Mesendoderm (in vitro differentiated cells): ENCODE results near the gene UQCR10.

Experiments used
- DNase-seq: peaks from one replicate; pipeline ENCODE4 v3.0.0; 2013
- H2AK5ac ChIP-seq: 2 replicates; pipeline ENCODE4 v1.6.1; 2013; ENCODE audit warnings: low read length, inconsistent platforms
- H2BK120ac ChIP-seq: 2 replicates; pipeline ENCODE4 v1.6.1; 2013; ENCODE audit warnings: low read depth, mild to moderate bottlenecking, low read length, moderate library complexity, mixed read lengths
- H2BK15ac ChIP-seq: replicated peaks from 2 replicates; pipeline ENCODE4 v1.6.1; 2013; ENCODE audit warnings: low read depth, mild to moderate bottlenecking, moderate library complexity
- H2BK5ac ChIP-seq: 2 replicates; pipeline ENCODE4 v1.6.1; 2013; ENCODE audit warnings: low read length, inconsistent platforms
- H3K18ac ChIP-seq: 2 replicates; pipeline ENCODE4 v1.6.1; 2013; ENCODE audit warnings: mild to moderate bottlenecking, low read length, mixed read lengths
- H3K23ac ChIP-seq: one replicate; pipeline ENCODE4 v1.6.1; 2013; ENCODE audit warnings: low read length
- H3K27ac ChIP-seq: 2 replicates; pipeline ENCODE4 v1.5.1; 2013; ENCODE audit warnings: low read depth, mild to moderate bottlenecking, inconsistent platforms, low read length, moderate library complexity
- H3K27me3 ChIP-seq: 2 replicates; pipeline ENCODE4 v1.6.1; 2013; ENCODE audit warnings: low read length, control low read depth, mild to moderate bottlenecking, inconsistent platforms; ENCODE audit not compliant: insufficient read depth, poor library complexity
- H3K36me3 ChIP-seq: 2 replicates; pipeline ENCODE4 v1.6.1; 2013; ENCODE audit warnings: low read length, inconsistent platforms; ENCODE audit not compliant: control insufficient read depth, insufficient read depth
- H3K4ac ChIP-seq: one replicate; pipeline ENCODE4 v1.6.1; 2013; ENCODE audit warnings: low read depth, mild to moderate bottlenecking, low read length, moderate library complexity
- H3K4me1 ChIP-seq: 2 replicates; pipeline ENCODE4 v1.6.1; 2013; ENCODE audit warnings: low read depth, low read length, inconsistent platforms; ENCODE audit not compliant: control insufficient read depth
- H3K4me2 ChIP-seq: 2 replicates; pipeline ENCODE4 v1.6.1; 2013; ENCODE audit warnings: low read length
- H3K4me3 ChIP-seq: 2 replicates; pipeline ENCODE4 v1.5.1; 2013; ENCODE audit warnings: mild to moderate bottlenecking, low read length
- H3K56ac ChIP-seq: one replicate; pipeline ENCODE4 v1.6.1; 2013; ENCODE audit warnings: low read length
- H3K79me1 ChIP-seq: 2 replicates; pipeline ENCODE4 v1.6.1; 2013; ENCODE audit warnings: low read length, inconsistent platforms
- H3K79me2 ChIP-seq: 2 replicates; pipeline ENCODE4 v1.6.1; 2013; ENCODE audit warnings: mild to moderate bottlenecking, low read length; ENCODE audit not compliant: control insufficient read depth, insufficient read depth
- H3K9ac ChIP-seq: 2 replicates; pipeline ENCODE4 v1.6.1; 2013; ENCODE audit warnings: low read length, inconsistent platforms
- H4K5ac ChIP-seq: one replicate; pipeline ENCODE4 v1.6.1; 2013; ENCODE audit warnings: low read length
- H4K8ac ChIP-seq: one replicate; pipeline ENCODE4 v1.6.1; 2013; ENCODE audit warnings: low read depth, mild to moderate bottlenecking, control low read depth, low read length, moderate library complexity
- WGBS: extraction: QIAGEN DNeasy Blood & Tissue Kit; methylation state at CpG from one replicate; pipeline ENCODE4 v1.1.7; 2013; ENCODE audit warnings: low lambda C conversion rate, missing lambda C conversion rate; ENCODE audit not compliant: insufficient coverage; ENCODE audit errors: extremely low coverage; 5-methylcytosine and 5-hydroxymethylcytosine counted together

Gene UQCR10

GRCh38 chr22:29734406-29734805 is 32.8 kb upstream of the UQCR10 start:
- no peak overlapping the region for H3K4me2 ChIP-seq
- H4K5ac ChIP-seq = no peak overlapping the region
- H3K27me3 ChIP-seq = no peaks in the 10 kb centered on the region
- H4K8ac ChIP-seq = no peak overlapping the region
- no peak overlapping the region for H3K56ac ChIP-seq
- H3K9ac ChIP-seq = no peak overlapping the region
- H3K4ac ChIP-seq = no peak overlapping the region
- no peak for DNase-seq
- no peak overlapping the region for H2BK15ac ChIP-seq
- H3K4me1 ChIP-seq = no peaks in the 10 kb centered on the region
- H3K18ac ChIP-seq = no peak overlapping the region
- H3K79me1 ChIP-seq = no peaks in the 10 kb centered on the region
- WGBS = no CpG with 5 or more reads among the region's 8 CpGs
- H2BK120ac ChIP-seq = no peak overlapping the region
- no peak overlapping the region for H3K4me3 ChIP-seq
- H2AK5ac ChIP-seq = no peak overlapping the region
- H3K79me2 ChIP-seq = no peaks in the 10 kb centered on the region
- H3K23ac ChIP-seq = no peak overlapping the region
- no peak overlapping the region for H2BK5ac ChIP-seq
- no peaks in the 10 kb centered on the region for H3K36me3 ChIP-seq
- H3K27ac ChIP-seq = no peak overlapping the region

- WGBS = no CpG with 5 or more reads among the region's 9 CpGs
Observed at GRCh38 chr22:29734838-29735237, 32.3 kb upstream of the UQCR10 start.

GRCh38 chr22:29735416-29735815 is 31.8 kb upstream of the UQCR10 start:
- Histone ChIP-seq H3K4me3 (no peak overlapping the region), H3K4me1 (no peaks in the 10 kb centered on the region), H2AK5ac (no peak overlapping the region), H3K4ac (no peak overlapping the region), H3K79me2 (no peaks in the 10 kb centered on the region), H3K27me3 (no peaks in the 10 kb centered on the region), H3K79me1 (no peaks in the 10 kb centered on the region), H3K18ac (no peak overlapping the region), H3K27ac (no peak overlapping the region), H3K9ac (no peak overlapping the region), H3K36me3 (no peaks in the 10 kb centered on the region), H2BK5ac (no peak overlapping the region), H2BK15ac (no peak overlapping the region), H3K23ac (no peak overlapping the region), H2BK120ac (no peak overlapping the region), H3K4me2 (no peak overlapping the region), H3K56ac (no peak overlapping the region), H4K5ac (no peak overlapping the region), H4K8ac (no peak overlapping the region)
- WGBS = no CpG with 5 or more reads among the region's 1 CpG
- no peak for DNase-seq

More at GRCh38 chr22:29734838-29735237, 32.3 kb upstream of the UQCR10 start:
- Histone ChIP-seq H4K8ac (no peak overlapping the region), H3K27me3 (no peaks in the 10 kb centered on the region), H3K4me2 (no peak overlapping the region), H2BK15ac (no peak overlapping the region), H3K79me1 (no peaks in the 10 kb centered on the region), H3K36me3 (no peaks in the 10 kb centered on the region), H3K56ac (peak overlapping the region; percentile 25), H3K79me2 (no peaks in the 10 kb centered on the region), H3K4me3 (no peak overlapping the region), H3K27ac (no peak overlapping the region), H3K4ac (no peak overlapping the region), H2BK120ac (no peak overlapping the region), H3K9ac (no peak overlapping the region), H2BK5ac (no peak overlapping the region), H3K23ac (no peak overlapping the region), H4K5ac (no peak overlapping the region), H3K4me1 (no peaks in the 10 kb centered on the region), H2AK5ac (no peak overlapping the region), H3K18ac (no peak overlapping the region)
- peak; percentile 37 for DNase-seq

GRCh38 chr22:29737251-29738117 is 29.7 kb upstream of the UQCR10 start:
- H2BK15ac ChIP-seq = no peak overlapping the region
- no peak overlapping the region for H4K5ac ChIP-seq
- H3K23ac ChIP-seq = no peak overlapping the region
- H2BK120ac ChIP-seq = no peak overlapping the region
- no peak overlapping the region for H4K8ac ChIP-seq
- no peak overlapping the region for H3K4me3 ChIP-seq
- no peaks in the 10 kb centered on the region for H3K4me1 ChIP-seq
- no peak overlapping the region for H3K18ac ChIP-seq
- DNase-seq = no peak
- H3K79me1 ChIP-seq = no peaks in the 10 kb centered on the region
- H3K4ac ChIP-seq = no peak overlapping the region
- H3K79me2 ChIP-seq = no peaks in the 10 kb centered on the region
- no peaks in the 10 kb centered on the region for H3K36me3 ChIP-seq
- H3K27ac ChIP-seq = no peak overlapping the region
- H2BK5ac ChIP-seq = no peak overlapping the region
- H3K4me2 ChIP-seq = no peak overlapping the region
- H3K9ac ChIP-seq = no peak overlapping the region
- H3K27me3 ChIP-seq = no peaks in the 10 kb centered on the region
- no peak overlapping the region for H2AK5ac ChIP-seq
- H3K56ac ChIP-seq = no peak overlapping the region
- no CpG with 5 or more reads among the region's 22 CpGs for WGBS

- Histone ChIP-seq H3K79me1 (no peaks in the 10 kb centered on the region), H3K36me3 (no peaks in the 10 kb centered on the region), H2BK120ac (no peak overlapping the region), H3K4me3 (no peak overlapping the region), H4K8ac (no peak overlapping the region), H3K56ac (no peak overlapping the region), H2AK5ac (no peak overlapping the region), H3K4me2 (no peak overlapping the region), H3K27ac (no peak overlapping the region), H3K9ac (no peak overlapping the region), H3K79me2 (no peaks in the 10 kb centered on the region), H3K4ac (no peak overlapping the region), H3K27me3 (no peaks in the 10 kb centered on the region), H2BK5ac (no peak overlapping the region), H2BK15ac (no peak overlapping the region), H3K4me1 (no peaks in the 10 kb centered on the region), H4K5ac (no peak overlapping the region), H3K18ac (no peak overlapping the region), H3K23ac (no peak overlapping the region)
- WGBS = no CpG with 5 or more reads among the region's 15 CpGs
- no peak for DNase-seq
Observed at GRCh38 chr22:29738118-29738815, 28.9 kb upstream of the UQCR10 start.
